ENCODE results near the gene MSX2. TPM values are rescaled to one million over a fixed set of nuclear protein-coding genes. Genes with fewer than 3 reads are reported as not detected.

Gene MSX2
- total RNA-seq, 2 donors from 2014 or later = 0.17 to 0.88 TPM

DNA sequence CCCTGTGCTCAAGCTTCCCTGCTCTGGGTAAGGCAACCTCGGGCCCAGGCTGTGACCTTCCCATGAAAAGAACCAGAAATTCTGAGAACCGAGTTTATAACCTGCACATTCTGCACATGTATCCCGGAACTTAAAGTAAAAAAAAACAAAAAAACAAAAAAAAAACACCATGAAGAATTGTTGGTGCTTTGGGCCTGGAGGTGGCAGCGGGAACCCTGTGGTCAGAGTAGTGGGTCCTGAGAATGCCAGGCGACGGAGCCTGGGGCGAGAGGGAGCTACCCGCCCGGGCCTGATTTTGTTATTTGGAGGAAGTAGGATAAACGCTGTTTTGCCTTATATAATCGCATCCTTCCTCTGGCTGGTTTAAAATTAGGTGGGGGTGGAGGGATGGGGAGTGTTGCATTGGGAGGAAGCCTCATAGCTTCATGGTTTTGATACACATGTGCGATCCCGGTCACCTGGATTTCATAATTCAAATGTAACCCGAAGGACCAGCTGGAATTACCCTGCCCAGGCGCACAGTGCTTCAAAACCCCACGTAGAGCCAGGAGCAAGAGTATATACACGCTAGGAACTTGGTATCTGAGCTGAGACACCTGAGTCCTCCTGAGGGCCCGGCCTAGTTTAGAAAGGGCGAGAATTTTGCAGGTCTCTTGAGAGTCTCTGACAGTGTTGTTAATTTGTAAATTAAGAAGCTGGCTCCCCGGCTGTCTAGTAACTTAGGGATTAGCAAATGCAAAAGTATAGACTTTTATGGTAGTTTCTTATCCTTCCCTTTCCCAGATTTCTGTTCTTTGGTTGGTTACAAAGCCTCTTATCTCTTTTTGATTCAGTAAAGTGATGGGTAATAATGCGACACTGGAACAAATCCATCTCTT, 2.8 kb downstream of the MSX2 start:
- H3K36me3 ChIP-seq = no peaks in the 10 kb centered on the region
- intact Hi-C loops (cut with DNase I) = no loop called here
- no peak overlapping the region for H3K27ac ChIP-seq
- no peaks in the 10 kb centered on the region for H3K9me3 ChIP-seq
- DNase-seq = no peak
- no peak overlapping the region for H3K9ac ChIP-seq (ENCODE audit: low read depth in 2 of 2, low read length in 2 of 2)
- H3K4me3 ChIP-seq = no peak overlapping the region
- peaks cover 43% of the 10 kb centered on the region for H3K27me3 ChIP-seq
- TF ChIP-seq, protein P1, sequence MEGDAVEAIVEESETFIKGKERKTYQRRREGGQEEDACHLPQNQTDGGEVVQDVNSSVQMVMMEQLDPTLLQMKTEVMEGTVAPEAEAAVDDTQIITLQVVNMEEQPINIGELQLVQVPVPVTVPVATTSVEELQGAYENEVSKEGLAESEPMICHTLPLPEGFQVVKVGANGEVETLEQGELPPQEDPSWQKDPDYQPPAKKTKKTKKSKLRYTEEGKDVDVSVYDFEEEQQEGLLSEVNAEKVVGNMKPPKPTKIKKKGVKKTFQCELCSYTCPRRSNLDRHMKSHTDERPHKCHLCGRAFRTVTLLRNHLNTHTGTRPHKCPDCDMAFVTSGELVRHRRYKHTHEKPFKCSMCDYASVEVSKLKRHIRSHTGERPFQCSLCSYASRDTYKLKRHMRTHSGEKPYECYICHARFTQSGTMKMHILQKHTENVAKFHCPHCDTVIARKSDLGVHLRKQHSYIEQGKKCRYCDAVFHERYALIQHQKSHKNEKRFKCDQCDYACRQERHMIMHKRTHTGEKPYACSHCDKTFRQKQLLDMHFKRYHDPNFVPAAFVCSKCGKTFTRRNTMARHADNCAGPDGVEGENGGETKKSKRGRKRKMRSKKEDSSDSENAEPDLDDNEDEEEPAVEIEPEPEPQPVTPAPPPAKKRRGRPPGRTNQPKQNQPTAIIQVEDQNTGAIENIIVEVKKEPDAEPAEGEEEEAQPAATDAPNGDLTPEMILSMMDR (IDR thresholded peaks at IDR 0.05) = no peak
- no peaks in the 10 kb centered on the region for H3K4me1 ChIP-seq

DNA sequence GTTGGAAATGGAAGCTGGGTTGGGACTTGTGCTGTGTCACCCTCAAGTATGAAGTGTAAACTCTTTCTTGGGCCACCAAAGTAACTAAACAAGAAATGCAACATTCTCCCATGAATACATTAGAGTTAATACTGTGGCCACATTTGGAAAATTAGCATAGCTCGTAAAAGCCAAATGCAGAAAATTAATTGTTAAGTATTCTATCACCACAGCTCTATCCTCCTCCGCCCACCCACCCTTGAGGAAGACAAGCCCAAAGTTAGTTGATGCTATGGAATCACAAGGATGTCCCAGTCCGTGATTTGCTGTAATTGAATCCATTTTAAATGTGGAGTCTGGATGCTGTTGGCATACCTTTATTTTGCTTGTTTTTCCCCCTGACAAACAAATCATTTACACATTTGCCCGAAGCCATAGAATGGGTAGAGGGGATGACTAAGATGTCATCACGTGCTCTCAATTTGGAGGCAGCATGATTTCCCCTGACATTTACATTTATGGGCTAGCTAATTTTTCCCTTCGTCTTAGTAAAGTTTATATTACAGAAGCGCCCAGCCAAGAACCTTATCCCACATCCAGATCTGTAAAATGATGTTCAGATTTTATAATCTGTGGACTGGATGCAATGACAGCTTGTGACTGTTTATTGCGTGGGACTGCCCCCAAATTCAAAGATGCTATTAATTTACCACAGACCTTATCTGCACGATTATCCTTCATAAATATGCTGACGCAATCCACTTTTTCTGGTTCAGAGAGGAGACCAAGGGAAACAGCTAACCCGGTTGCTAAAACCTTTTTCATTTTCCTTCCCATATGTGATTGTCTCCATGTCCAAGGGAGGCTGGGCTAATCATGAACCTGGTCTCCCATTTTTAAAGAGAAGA, 3.7 kb downstream of the MSX2 start:
- Histone ChIP-seq H3K36me3 (no peaks in the 10 kb centered on the region), H3K27me3 (peaks cover 43% of the 10 kb centered on the region), H3K9me3 (no peaks in the 10 kb centered on the region), H3K27ac (no peak overlapping the region), H3K9ac (ENCODE audit: low read depth in 2 of 2, low read length in 2 of 2) (no peak overlapping the region), H3K4me1 (no peaks in the 10 kb centered on the region), H3K4me3 (no peak overlapping the region)
- no peak for DNase-seq
- TF ChIP-seq, protein P1 (IDR thresholded peaks at IDR 0.05) = no peak
- intact Hi-C loops (cut with DNase I) = no loop called here

DNA sequence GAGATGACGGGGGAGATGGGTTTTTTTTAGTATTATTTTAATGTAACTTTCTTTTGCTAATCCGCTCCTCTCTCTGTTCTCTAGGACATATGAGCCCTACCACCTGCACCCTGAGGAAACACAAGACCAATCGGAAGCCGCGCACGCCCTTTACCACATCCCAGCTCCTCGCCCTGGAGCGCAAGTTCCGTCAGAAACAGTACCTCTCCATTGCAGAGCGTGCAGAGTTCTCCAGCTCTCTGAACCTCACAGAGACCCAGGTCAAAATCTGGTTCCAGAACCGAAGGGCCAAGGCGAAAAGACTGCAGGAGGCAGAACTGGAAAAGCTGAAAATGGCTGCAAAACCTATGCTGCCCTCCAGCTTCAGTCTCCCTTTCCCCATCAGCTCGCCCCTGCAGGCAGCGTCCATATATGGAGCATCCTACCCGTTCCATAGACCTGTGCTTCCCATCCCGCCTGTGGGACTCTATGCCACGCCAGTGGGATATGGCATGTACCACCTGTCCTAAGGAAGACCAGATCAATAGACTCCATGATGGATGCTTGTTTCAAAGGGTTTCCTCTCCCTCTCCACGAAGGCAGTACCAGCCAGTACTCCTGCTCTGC, 4.8 kb downstream of the MSX2 start:
- no peak for DNase-seq
- Histone ChIP-seq H3K9me3 (no peaks in the 10 kb centered on the region), H3K36me3 (no peaks in the 10 kb centered on the region), H3K4me3 (no peak overlapping the region), H3K9ac (ENCODE audit: low read depth in 2 of 2, low read length in 2 of 2) (no peak overlapping the region), H3K4me1 (no peaks in the 10 kb centered on the region), H3K27me3 (peaks cover 47% of the 10 kb centered on the region), H3K27ac (no peak overlapping the region)
- TF ChIP-seq, protein P1 (IDR thresholded peaks at IDR 0.05) = no peak
- intact Hi-C loops (cut with DNase I) = no loop called here

DNA sequence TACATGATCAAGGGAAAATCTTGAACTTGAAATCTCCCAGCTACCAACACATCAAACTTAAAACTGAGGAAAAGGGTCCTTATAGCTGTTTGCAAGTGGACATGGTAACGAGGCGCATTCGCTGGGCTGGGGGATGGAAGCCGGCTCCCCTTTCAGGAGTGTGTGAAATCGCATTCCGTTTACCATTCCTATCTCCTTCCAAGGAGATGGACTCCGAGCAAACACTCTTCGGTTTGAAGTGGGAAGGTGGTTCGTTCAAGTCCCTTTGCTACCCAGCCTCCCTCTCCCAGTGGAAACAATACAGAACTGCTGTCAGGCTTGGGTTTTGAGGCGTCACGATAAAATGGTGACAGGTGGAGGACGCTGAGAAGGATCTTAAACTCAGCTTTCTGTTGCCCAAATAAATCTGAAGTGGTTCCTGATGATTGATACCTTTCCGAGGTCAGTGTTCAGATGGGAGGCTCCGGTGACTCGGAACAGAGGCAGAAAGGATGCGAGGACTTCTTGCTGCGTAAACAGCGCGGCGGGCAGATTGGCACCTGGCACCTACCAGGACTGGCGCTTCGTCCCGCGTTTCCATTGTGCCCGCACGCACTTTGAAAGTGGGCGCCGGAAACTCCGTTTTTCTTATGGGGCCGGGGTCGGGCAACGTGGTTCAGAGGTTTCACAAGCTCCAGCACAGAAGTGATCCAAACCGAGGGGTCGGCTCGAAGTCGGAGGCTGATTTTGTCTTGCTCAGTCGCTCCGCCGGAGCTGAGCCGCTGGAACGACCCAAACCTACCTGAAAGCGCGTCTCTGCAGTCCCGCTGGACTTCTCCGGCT, 7.0 kb downstream of the MSX2 start:
- no peaks in the 10 kb centered on the region for H3K4me1 ChIP-seq
- TF ChIP-seq, protein P1 (IDR thresholded peaks at IDR 0.05) = no peak
- H3K9me3 ChIP-seq = no peaks in the 10 kb centered on the region
- H3K27ac ChIP-seq = no peak overlapping the region
- no peaks in the 10 kb centered on the region for H3K36me3 ChIP-seq
- intact Hi-C loops (cut with DNase I) = no loop called here
- no peak overlapping the region for H3K9ac ChIP-seq (ENCODE audit: low read depth in 2 of 2, low read length in 2 of 2)
- no peak for DNase-seq
- peaks cover 50% of the 10 kb centered on the region for H3K27me3 ChIP-seq
- no peak overlapping the region for H3K4me3 ChIP-seq

Data from colonic mucosa (tissue), 4 donors.